Dedifferentiated amniotic fluid mesenchymal stem cell (primary cell): Measurements from ENCODE around the gene COPZ2.
"Not testable (repeated sequence)": the region's sequence is repeated elsewhere in the genome, so short reads cannot be mapped to it uniquely, and the experiment has no call there.

Experiments used
- DNase-seq: peaks from one replicate; pipeline ENCODE4 v3.0.0-alpha.2; 2016; ENCODE audit errors: extremely low spot score

COPZ2 gene

GRCh38 chr17:48028736-48029135, 8.9 kb downstream of the COPZ2 start:
- DNase-seq = no peak

GRCh38 chr17:48027322-48027981, 10.1 kb downstream of the COPZ2 start:
- DNase-seq = no peak

GRCh38 chr17:48026502-48027321, 10.9 kb downstream of the COPZ2 start:
- peak; percentile 95 for DNase-seq

- no peak for DNase-seq
Observed at GRCh38 chr17:48025904-48026501, 11.6 kb downstream of the COPZ2 start.

- DNase-seq = peak; percentile 95
Observed at GRCh38 chr17:48025040-48025903, 12.3 kb downstream of the COPZ2 start.

- DNase-seq = peak; percentile 83
Observed at GRCh38 chr17:48024149-48025039, 13.2 kb downstream of the COPZ2 start.

GRCh38 chr17:48023400-48024148, 14.0 kb downstream of the COPZ2 start:
- DNase-seq = peak; percentile 80

GRCh38 chr17:48022901-48023300, 14.7 kb downstream of the COPZ2 start:
- DNase-seq = no peak

GRCh38 chr17:48021934-48022333, 15.7 kb downstream of the COPZ2 start:
- no peak for DNase-seq

GRCh38 chr17:48017817-48018158, 19.8 kb downstream of the COPZ2 start:
- not testable (repeated sequence) for DNase-seq

GRCh38 chr17:48016112-48016511, 21.5 kb downstream of the COPZ2 start:
- DNase-seq = no peak

GRCh38 chr17:48014595-48015111, 22.9 kb downstream of the COPZ2 start:
- no peak for DNase-seq

- DNase-seq = no peak
Observed at GRCh38 chr17:48013876-48014594, 23.6 kb downstream of the COPZ2 start.

- no peak for DNase-seq
Observed at GRCh38 chr17:48012654-48013053, 24.9 kb downstream of the COPZ2 start.

GRCh38 chr17:48012151-48012520, 25.5 kb downstream of the COPZ2 start:
- DNase-seq = no peak

GRCh38 chr17:48011405-48012150, 26.0 kb downstream of the COPZ2 start:
- no peak for DNase-seq

- no peak for DNase-seq
Observed at GRCh38 chr17:48010193-48010592, 27.4 kb downstream of the COPZ2 start.

GRCh38 chr17:48006936-48007709, 30.5 kb downstream of the COPZ2 start:
- no peak for DNase-seq
